HG03060 (cell line): ENCODE measurements around the gene SLC35F4.
"Not testable (repeated sequence)": the region's sequence is repeated elsewhere in the genome, so short reads cannot be mapped to it uniquely, and the experiment has no call there.

Source experiments
- ATAC-seq: cut with Tn5 transposase; IDR thresholded peaks from one replicate; pipeline ENCODE4 v1.9.1; 2021; ENCODE audit warnings: low read depth, moderate number of reproducible peaks; ENCODE audit not compliant: unreplicated experiment

Gene SLC35F4

GRCh38 chr14:57812741-57813140 lies 53.2 kb downstream of the SLC35F4 start:
- no peak for ATAC-seq

- no peak for ATAC-seq
Observed at GRCh38 chr14:57811998-57812546, 53.8 kb downstream of the SLC35F4 start.

GRCh38 chr14:57809808-57810207 lies 56.1 kb downstream of the SLC35F4 start:
- ATAC-seq = no peak

DNA sequence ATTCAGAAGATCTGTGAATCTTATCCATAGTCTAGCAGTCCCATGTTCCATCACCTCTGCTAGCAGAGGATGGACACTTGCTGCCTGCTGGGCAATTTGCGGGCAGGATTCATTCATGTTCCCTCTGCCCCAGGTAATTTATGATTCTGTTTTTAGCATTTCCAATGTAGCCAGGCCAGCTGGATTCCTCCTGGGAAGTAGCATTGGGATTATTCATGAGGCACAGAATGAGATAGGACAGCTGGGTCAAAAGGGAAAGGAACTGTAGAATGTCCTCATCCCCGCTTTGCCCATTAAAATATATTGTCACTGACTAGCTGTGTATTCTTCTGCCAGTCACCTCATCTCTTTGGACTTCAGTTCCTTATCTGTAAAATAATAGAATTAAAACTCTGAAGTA lies 68.7 kb downstream of the SLC35F4 start:
- ATAC-seq = no peak

- no peak for ATAC-seq
Observed at GRCh38 chr14:57796556-57796955, 69.3 kb downstream of the SLC35F4 start.

DNA sequence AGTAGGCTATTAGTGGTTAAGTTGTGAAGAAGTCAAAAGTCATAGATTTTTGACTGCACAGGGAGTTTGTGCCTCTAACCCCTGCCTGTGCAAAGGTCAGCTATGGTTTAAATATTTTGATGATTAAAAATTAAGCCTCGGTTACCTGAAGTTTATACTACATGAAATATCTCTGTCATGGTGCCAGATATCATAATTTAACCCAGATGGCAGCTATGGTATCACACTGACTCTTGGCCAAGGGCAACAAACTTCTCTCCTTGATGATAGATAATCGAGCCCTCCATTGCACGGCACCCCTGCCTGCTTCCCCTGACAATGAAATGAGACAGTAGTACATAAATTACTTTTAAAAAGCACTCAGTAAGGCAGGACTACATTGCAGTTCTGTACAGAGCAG lies 80.8 kb downstream of the SLC35F4 start:
- no peak for ATAC-seq

GRCh38 chr14:57771801-57772200 lies 94.1 kb downstream of the SLC35F4 start:
- no peak for ATAC-seq

- ATAC-seq = no peak
Observed at GRCh38 chr14:57769863-57770523, 95.9 kb downstream of the SLC35F4 start.

DNA sequence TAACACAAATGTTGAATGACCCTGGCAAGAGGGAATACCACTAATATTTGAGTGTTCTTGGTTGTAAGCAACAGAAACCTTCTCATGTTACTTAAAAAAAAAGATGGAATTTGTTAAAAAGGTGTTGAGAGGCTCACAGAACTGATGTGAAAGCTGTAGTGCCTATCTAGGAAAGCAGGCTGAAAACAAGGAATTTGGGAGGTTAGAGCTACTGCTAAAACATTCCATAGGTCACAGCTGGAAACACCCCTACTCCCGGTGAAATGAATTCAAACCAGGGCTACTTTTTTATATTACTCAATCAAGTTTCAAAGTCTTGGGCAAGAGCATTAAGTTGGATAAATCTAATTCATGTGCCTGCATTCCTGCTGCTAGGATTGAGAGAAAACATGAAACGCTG lies 104.1 kb downstream of the SLC35F4 start:
- ATAC-seq = no peak

DNA sequence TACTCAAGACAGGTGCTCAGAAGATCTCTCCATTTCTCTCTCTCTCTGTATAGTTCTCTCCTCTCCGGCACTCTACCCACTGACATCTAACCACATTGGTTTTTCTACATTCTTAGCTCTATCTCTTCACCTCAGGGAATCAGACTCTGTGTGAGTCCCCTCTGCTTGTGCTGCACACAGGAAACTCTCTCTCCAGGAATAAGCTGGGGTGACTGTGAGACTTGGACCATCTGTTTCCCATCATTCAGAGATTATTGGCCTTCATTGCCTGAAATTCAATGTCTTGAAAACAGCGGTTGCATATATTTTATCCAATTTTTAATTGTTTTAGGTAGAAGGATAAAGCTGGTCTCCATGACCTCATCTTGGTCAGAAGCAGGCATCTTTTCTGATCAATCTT lies 105.0 kb downstream of the SLC35F4 start:
- no peak for ATAC-seq

GRCh38 chr14:57755018-57755521 lies 110.8 kb downstream of the SLC35F4 start:
- ATAC-seq = no peak

- ATAC-seq = no peak
Observed at GRCh38 chr14:57754527-57754926, 111.4 kb downstream of the SLC35F4 start.

GRCh38 chr14:57753821-57754220 lies 112.1 kb downstream of the SLC35F4 start:
- no peak for ATAC-seq

DNA sequence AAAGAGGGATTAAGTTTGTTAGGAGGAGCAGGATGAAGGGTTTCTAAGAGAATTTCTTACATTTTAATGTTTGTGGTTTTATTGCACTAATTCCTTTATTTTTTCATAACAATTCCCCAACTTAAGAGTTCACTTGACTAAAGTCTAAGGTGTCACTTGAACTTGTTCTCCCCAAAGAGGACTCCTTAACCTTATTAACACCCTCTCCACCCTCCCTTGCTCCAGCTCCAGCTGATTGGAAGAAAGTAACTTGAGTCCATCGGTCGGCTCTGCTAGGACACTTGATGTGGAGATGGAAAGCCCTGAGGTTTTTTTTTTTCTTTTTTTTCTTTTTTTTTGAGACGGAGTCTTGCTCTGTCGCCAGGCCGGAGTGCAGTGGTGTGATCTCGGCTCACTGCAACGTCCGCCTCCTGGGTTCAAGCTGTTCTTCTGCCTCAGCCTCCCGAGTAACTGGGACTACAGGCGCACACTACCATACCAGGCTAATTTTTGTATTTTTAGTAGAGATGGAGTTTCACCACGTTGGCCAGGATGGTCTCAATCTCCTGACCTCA lies 113.7 kb downstream of the SLC35F4 start:
- ATAC-seq = not testable (repeated sequence)

- no peak for ATAC-seq
Observed at GRCh38 chr14:57751400-57751799, 114.5 kb downstream of the SLC35F4 start.

DNA sequence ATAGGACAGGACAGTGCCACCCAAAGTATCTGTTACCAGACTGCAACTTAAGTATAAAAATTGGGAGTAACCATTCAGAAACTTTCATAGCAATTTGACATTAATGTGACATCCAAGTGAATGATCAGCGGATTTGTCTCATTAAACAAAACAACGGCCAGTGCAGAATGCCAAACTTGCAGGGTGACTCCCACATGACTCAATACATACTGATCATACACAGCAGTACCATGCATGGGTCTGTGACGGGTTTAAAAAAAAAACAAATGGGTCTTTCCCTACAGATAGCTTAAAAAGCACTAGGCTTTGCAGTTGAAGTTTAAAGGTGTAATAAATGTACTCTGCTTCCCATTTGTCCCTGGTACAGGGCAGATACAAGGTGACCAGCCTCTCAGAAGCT lies 116.6 kb downstream of the SLC35F4 start:
- no peak for ATAC-seq

DNA sequence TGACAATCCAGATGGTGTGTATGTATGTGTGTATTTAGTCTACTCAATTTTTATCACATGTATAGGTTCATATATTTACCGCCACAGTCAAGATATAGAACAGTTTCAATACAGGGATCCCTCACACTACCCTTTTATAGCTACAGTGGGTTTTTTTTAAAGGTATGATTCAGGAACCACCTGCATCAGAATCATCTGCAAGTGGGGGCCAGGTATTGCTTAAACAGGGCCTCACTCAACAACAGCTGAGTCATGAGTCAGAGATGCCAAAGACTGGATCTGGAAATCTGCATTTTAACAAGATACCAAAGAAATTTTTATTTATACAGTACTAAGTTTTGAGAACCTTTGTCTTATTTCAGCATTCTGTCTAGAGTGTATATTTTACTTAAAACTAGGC lies 117.6 kb downstream of the SLC35F4 start:
- no peak for ATAC-seq

DNA sequence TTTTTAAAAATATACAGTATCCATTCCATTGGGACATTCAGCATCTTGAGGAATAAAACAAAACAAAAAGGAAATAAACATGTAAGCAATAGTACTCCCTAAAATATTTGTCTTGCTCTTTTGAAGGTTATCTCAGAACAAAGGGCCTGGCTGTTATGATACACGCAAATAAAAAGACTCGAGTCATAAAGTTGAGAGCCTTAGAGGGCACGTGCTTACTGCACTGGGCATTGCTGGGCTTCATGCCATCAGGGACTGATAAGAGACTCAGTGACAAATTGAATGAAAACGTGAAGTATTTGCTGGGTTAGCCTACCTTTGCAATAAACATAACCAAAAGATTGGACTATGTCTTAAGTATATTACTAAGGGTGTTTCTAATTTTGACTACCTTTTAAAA lies 118.9 kb downstream of the SLC35F4 start:
- ATAC-seq = no peak

- ATAC-seq = no peak
Observed at GRCh38 chr14:57746563-57746962, 119.3 kb downstream of the SLC35F4 start.

GRCh38 chr14:57739516-57739915 lies 126.4 kb downstream of the SLC35F4 start:
- no peak for ATAC-seq

DNA sequence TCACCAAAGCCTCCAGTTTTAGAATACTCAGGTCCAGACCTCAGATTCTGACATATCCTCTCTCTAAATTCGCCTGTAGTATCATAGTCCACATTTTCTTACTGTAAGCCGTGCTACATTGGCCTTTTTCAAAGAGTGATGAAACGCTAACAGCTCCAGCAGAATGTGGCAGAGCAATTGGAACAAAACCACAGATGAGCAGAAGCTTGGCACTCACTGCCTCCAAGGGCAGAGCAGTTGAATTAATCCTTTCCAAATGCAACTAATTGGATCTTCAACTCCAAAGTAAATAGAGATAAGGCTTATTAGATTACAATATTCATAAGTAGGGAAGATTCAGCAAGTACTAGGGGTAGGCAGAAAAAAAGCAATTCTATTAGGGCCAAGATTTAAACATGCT lies 128.3 kb downstream of the SLC35F4 start:
- no peak for ATAC-seq

GRCh38 chr14:57736391-57736790 lies 129.5 kb downstream of the SLC35F4 start:
- no peak for ATAC-seq
